Measurements from ENCODE around the gene E2F2.
"Not testable (repeated sequence)": the region's sequence is repeated elsewhere in the genome, so short reads cannot be mapped to it uniquely, and the experiment has no call there.

Gene E2F2

DNA sequence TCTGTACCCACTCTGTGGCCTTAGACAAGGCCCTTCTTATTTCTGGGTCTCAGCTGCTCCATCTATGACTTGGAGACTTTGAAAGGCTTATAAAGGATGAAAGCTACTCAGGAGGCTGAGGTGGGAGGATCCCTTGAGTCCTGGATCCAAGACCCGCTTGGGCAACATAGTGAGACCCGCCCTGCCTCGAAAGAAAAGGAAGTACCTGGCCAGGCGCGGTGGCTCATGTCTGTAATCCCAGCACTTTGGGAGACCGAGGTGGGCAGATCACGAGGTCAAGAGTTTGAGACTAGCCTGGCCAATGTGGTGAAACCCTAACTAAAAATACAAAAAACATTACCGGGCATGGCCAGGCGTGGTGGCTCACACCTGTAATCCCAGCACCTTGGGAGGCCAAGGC is 14.8 kb upstream of the E2F2 start:
- DNase-seq = no peak

DNA sequence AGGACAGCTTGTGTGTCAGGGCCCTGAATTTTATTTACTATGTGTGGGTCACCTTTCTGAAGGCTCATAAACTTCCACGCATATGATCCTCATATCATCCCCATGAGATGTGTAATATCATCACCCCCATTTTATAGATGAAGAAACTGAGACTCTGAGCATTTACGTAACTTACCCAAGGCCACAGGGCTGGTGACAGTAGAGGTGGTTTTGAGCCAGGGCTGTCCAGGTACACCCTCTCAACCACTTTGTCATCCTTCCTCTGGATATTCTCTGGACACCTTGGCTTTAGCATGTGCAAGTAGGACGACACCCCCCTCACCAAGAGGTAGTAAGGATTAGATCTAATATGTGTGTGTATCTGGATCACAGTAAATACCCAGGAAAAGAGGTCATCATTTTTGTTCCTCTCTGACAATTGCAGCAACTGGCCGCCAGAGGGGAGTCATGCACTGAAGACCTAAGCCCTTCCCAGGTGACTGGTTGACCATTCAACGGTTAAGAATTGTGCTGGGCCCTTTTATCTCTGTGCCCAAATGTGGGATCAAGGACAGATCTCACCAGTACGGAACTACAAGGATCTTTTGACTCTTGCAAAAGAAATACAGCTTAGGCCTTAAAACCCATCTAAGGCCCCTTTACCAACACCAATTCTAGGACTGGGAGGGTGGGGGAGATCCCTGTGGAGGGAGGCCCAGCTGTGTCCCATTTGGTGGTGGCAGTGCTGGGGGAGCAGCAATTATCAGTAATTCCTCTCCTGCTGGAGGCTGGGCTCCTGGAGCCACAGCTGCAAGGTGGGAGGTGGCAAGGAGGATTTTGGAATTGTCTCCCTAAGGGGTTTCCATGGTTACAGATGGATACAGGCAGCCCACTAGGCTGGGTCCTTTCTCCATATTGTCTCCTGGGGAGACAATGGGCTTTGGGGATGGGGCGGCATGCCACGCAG is 13.7 kb upstream of the E2F2 start:
- DNase-seq = peak; percentile 77

DNA sequence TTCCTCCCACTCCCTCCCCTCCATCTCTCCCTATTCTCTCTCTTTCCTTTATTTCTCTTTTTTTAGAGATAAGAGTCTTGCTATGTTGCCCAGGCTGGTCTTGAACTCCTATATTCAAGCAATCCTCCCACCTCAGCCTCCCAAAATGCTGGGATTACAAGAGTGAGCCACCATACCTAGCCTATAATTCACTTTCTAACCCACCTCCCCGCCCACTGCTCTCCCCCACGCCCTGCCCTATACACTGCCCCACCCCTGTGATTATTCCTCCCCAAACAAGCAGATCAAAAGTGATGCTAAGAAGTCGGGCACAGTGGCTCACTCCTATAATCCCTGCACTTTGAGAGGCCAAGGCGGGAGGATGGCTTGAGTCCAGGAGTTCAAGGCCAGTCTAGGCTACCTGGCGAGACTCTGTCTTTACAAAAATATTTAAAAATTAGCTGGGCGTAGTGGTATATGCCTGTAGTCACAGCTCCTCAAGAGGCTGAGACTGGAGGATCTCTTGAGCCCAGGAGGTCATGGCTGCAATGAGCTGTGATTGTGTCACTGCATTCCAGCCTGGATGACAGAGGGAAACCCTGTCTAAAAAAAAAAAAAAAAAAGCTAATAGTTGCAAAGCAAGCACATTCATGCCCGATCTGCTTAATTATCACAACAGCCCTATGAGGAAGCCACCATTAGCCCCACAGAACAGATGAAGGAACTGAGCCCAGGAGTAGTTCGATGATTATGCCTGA is 12.8 kb upstream of the E2F2 start:
- DNase-seq = no peak

DNA sequence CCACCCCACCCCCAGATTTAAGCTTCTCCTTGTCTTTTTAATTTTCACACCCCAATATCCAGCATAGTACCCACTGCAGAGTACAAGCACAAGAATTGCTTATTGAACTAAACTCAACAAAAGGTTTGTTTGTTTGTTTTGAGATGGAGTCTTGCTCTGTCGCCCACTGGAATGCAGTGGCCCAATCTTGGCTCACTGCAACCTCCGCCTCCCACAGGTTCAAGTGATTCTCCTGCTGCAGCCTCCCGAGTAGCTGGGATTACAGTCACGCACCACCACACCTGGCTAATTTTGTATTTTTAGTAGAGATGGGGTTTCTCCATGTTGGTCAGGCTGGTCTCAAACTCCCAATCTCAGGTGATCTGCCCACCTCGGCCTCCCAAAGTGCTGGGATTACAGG is 11.9 kb upstream of the E2F2 start:
- DNase-seq = not testable (repeated sequence)

DNA sequence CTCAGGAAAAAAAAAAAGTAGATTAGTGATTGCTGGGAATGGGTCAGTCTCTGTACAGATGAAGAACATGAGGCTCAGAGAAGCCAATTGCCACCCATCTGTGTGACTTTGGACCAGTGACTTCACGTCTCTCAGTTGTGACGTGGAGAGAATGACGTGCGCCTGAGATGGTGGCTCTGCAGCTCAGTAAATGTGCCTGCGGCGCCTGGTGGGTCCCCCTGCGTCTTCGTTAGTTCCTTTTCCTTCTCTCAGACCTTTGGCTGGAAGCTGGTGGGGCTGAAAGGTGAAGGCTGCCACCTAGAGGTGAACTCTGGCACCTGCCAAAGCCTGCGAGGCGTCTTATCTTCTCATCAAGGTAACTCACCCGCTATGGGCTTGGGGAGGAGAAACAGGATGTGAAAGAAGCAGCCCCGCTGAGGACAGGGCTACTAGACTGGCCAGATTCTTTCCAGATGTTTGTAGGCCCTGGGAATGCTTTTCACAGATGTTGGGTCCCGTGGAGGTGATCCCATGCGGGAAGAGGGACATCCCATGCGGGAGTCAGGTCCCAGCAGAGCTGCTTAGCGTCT is 8.7 kb upstream of the E2F2 start:
- peak; percentile 90 for DNase-seq

- DNase-seq = no peak
Measured at GRCh38 chr1:23537296-23537973, 6.4 kb upstream of the E2F2 start.

- DNase-seq = no peak
Measured at GRCh38 chr1:23533246-23534023, 2.4 kb upstream of the E2F2 start.

- no peak for DNase-seq
Measured at GRCh38 chr1:23531562-23532094, 595 bp upstream of the E2F2 start.

DNA sequence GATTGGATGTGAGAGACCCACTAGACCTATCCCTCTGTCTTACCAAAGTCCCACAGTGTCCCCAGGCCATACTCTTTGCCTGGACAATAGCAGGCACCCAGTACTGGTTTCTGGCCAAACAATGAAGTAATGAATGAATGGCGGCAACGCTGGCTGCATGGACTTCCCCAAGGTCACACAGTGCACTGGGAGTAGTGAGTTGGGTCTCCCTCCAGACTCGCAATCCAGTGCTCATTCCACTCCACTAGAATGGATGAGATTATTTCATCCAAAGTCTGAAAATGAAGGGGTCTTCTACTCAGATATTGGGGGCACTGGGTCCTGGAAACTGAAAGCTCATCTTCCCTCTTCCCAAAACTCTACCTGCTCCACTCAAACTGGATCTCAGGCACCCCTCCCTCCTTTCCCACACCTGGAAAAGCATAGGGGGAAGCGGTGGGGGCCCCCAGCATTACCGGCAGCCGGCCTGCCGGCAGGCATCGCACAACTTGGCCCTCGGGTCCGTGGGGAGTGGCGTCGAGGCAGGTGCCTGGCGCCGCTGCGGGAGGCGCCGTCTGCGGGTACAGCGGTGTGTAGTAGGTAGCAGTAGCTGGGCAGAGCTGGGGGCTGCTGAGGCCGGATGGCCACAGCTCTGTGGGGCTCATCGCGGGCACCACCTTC is 816 bp downstream of the E2F2 start:
- DNase-seq = peak; percentile 74

DNA sequence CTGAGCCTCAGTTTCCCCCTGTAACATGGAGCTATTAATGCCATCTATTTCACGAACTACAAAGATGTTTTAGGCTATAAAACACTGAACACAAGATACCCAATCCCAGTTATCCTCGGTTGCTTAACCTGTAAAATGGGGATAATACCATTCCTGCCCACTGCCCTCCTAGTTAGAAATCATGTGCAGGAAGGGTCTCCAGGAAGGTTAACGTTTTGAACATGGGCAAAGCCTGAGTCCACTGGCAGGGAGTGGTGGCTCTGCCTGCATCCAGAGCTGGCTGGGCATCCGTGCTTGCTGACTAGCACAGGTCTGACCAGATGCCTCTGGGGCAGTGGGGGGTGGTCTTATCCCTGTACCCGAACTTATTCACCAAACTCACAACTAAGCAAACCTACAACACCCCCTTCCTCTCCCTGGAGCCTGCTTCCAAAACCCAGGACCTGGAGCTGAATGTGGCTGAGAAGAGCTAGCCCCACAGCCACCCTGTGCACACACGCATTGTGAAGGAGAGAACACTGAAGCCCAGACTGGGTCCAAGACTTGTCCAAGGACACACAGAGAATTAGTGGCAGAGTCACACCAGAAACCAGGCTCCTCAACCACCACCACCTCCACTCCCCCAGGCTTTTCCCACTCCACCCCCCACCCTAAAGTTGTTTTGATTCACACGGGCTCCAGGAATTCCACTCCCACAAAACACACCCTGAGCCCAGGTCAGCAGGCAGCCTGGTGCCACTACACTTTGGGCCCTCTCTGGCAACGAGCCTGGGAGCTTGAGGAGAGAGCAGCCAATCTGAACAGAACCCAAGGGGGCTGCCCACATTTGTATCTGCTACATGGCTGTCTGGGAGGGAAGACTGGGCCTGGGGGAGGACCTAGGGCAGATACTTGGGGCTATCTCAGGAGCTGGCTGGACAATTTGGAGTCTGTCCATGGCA is 1.6 kb downstream of the E2F2 start:
- DNase-seq = peak; percentile 38

GRCh38 chr1:23528250-23528978 is 2.6 kb downstream of the E2F2 start:
- DNase-seq = peak; percentile 88

- DNase-seq = no peak
Measured at GRCh38 chr1:23527900-23528249, 3.2 kb downstream of the E2F2 start.

GRCh38 chr1:23527366-23527765 is 3.7 kb downstream of the E2F2 start:
- DNase-seq = no peak

- no peak for DNase-seq
Measured at GRCh38 chr1:23526329-23527041, 4.5 kb downstream of the E2F2 start.

- DNase-seq = no peak
Measured at GRCh38 chr1:23525558-23526250, 5.3 kb downstream of the E2F2 start.

- DNase-seq = peak; percentile 99
Measured at GRCh38 chr1:23524716-23525401, 6.2 kb downstream of the E2F2 start.

DNA sequence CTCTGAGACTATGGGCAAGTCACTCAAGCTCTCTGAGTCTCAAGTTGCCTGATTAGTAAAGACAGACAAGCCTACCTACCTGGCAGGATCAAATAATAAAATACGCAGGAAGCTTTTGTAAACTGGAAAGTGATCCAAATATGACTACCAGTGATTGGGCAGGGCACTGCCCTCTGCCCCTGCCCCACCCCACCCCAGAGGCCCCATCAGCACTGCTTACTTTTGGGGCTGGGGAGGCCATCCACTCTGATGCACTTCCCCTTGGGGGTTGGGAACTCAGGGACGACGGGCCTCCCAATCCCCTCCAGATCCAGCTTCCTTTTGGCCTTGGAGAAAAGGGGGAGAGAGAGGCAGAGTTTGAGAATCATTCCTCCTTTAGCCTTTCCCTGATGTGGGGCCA is 6.9 kb downstream of the E2F2 start:
- no peak for DNase-seq
